ENCODE data around the gene FAH. TPM values are rescaled to one million over a fixed set of nuclear protein-coding genes. Genes with fewer than 3 reads are reported as not detected.

FAH gene
- total and polyA plus RNA-seq, 9 of the 15 experiments (the other 6 are each of a cell fraction or from before 2014, with no cell fraction given), result 66.8 to 310 (median 103) TPM

GRCh38 chr15:80160570-80161156, 7.9 kb downstream of the FAH start (continued):
- TF ChIP-seq, protein P1, sequence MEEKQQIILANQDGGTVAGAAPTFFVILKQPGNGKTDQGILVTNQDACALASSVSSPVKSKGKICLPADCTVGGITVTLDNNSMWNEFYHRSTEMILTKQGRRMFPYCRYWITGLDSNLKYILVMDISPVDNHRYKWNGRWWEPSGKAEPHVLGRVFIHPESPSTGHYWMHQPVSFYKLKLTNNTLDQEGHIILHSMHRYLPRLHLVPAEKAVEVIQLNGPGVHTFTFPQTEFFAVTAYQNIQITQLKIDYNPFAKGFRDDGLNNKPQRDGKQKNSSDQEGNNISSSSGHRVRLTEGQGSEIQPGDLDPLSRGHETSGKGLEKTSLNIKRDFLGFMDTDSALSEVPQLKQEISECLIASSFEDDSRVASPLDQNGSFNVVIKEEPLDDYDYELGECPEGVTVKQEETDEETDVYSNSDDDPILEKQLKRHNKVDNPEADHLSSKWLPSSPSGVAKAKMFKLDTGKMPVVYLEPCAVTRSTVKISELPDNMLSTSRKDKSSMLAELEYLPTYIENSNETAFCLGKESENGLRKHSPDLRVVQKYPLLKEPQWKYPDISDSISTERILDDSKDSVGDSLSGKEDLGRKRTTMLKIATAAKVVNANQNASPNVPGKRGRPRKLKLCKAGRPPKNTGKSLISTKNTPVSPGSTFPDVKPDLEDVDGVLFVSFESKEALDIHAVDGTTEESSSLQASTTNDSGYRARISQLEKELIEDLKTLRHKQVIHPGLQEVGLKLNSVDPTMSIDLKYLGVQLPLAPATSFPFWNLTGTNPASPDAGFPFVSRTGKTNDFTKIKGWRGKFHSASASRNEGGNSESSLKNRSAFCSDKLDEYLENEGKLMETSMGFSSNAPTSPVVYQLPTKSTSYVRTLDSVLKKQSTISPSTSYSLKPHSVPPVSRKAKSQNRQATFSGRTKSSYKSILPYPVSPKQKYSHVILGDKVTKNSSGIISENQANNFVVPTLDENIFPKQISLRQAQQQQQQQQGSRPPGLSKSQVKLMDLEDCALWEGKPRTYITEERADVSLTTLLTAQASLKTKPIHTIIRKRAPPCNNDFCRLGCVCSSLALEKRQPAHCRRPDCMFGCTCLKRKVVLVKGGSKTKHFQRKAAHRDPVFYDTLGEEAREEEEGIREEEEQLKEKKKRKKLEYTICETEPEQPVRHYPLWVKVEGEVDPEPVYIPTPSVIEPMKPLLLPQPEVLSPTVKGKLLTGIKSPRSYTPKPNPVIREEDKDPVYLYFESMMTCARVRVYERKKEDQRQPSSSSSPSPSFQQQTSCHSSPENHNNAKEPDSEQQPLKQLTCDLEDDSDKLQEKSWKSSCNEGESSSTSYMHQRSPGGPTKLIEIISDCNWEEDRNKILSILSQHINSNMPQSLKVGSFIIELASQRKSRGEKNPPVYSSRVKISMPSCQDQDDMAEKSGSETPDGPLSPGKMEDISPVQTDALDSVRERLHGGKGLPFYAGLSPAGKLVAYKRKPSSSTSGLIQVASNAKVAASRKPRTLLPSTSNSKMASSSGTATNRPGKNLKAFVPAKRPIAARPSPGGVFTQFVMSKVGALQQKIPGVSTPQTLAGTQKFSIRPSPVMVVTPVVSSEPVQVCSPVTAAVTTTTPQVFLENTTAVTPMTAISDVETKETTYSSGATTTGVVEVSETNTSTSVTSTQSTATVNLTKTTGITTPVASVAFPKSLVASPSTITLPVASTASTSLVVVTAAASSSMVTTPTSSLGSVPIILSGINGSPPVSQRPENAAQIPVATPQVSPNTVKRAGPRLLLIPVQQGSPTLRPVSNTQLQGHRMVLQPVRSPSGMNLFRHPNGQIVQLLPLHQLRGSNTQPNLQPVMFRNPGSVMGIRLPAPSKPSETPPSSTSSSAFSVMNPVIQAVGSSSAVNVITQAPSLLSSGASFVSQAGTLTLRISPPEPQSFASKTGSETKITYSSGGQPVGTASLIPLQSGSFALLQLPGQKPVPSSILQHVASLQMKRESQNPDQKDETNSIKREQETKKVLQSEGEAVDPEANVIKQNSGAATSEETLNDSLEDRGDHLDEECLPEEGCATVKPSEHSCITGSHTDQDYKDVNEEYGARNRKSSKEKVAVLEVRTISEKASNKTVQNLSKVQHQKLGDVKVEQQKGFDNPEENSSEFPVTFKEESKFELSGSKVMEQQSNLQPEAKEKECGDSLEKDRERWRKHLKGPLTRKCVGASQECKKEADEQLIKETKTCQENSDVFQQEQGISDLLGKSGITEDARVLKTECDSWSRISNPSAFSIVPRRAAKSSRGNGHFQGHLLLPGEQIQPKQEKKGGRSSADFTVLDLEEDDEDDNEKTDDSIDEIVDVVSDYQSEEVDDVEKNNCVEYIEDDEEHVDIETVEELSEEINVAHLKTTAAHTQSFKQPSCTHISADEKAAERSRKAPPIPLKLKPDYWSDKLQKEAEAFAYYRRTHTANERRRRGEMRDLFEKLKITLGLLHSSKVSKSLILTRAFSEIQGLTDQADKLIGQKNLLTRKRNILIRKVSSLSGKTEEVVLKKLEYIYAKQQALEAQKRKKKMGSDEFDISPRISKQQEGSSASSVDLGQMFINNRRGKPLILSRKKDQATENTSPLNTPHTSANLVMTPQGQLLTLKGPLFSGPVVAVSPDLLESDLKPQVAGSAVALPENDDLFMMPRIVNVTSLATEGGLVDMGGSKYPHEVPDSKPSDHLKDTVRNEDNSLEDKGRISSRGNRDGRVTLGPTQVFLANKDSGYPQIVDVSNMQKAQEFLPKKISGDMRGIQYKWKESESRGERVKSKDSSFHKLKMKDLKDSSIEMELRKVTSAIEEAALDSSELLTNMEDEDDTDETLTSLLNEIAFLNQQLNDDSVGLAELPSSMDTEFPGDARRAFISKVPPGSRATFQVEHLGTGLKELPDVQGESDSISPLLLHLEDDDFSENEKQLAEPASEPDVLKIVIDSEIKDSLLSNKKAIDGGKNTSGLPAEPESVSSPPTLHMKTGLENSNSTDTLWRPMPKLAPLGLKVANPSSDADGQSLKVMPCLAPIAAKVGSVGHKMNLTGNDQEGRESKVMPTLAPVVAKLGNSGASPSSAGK (IDR thresholded peaks at IDR 0.05), result peak; percentile 96
- peak in 1 of 2 experiments; percentile 64; a peak in 1 of 4 replicates for TF ChIP-seq RCOR1 (IDR thresholded peaks at IDR 0.05; ENCODE audit: borderline replicate concordance in 1 of 2, low read depth in 2 of 2, low read length in 2 of 2)
- no peak for TF ChIP-seq CSDE1 (IDR thresholded peaks at IDR 0.05)
- TF ChIP-seq NONO (IDR thresholded peaks at IDR 0.05; ENCODE audit: low read depth in 2 of 2, low read length in 1 of 2), result no peak
- TF ChIP-seq ZNF518B (CRISPR knock-in tag; IDR thresholded peaks at IDR 0.05), result no peak
- TF ChIP-seq ZSCAN29 (IDR thresholded peaks at IDR 0.05), result no peak
- TF ChIP-seq NRF1 (conservative IDR thresholded peaks at IDR 0.05 in 1 of 2, IDR thresholded peaks at IDR 0.05 in 1 of 2), result peak; percentile 32 to 41; a peak in 1 of 4 replicates
- TF ChIP-seq, protein P2, sequence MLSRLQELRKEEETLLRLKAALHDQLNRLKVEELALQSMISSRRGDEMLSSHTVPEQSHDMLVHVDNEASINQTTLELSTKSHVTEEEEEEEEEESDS (CRISPR knock-in tag; IDR thresholded peaks at IDR 0.05), result no peak
- no peak for TF ChIP-seq ZNF707 (CRISPR knock-in tag; conservative IDR thresholded peaks at IDR 0.05)
- TF ChIP-seq ELF2 (CRISPR knock-in tag; IDR thresholded peaks at IDR 0.05), result peak; percentile 86
- TF ChIP-seq GATAD2A (IDR thresholded peaks at IDR 0.05), result no peak
- TF ChIP-seq RBM15 (IDR thresholded peaks at IDR 0.05; ENCODE audit: insufficient read depth, low read length), result no peak
- no peak for TF ChIP-seq PTBP1 (IDR thresholded peaks at IDR 0.05; ENCODE audit: low read depth, low read length)
- peak; percentile 94 for TF ChIP-seq ZNF583 (CRISPR knock-in tag; IDR thresholded peaks at IDR 0.05)

Data from K562 (cell line).